Renal pelvis (tissue), 4 donors: Measurements from ENCODE around the gene RNF13. TPM values are rescaled to one million over a fixed set of nuclear protein-coding genes. Genes with fewer than 3 reads are reported as not detected.
"Not testable (repeated sequence)": the region's sequence is repeated elsewhere in the genome, so short reads cannot be mapped to it uniquely, and the experiment has no call there.

ENCODE experiments used
- DNase-seq: peaks from one replicate; pipeline ENCODE4 v3.0.0-alpha.2; 2013
- polyA plus RNA-seq, 3 donors: library from polyadenylated mRNA; unstranded; fragments of 120-200 nt; gene quantifications; one replicate each; pipeline ENCODE4 v1.2.1, GENCODE V29; 2013; ENCODE audit not compliant: insufficient read length in 3 of 3

Gene RNF13
- polyA plus RNA-seq, 3 donors = 79.1 to 91.5 (median 80.4) TPM

GRCh38 chr3:149790698-149791097, 22.3 kb upstream of the RNF13 start:
- DNase-seq = no peak

DNA sequence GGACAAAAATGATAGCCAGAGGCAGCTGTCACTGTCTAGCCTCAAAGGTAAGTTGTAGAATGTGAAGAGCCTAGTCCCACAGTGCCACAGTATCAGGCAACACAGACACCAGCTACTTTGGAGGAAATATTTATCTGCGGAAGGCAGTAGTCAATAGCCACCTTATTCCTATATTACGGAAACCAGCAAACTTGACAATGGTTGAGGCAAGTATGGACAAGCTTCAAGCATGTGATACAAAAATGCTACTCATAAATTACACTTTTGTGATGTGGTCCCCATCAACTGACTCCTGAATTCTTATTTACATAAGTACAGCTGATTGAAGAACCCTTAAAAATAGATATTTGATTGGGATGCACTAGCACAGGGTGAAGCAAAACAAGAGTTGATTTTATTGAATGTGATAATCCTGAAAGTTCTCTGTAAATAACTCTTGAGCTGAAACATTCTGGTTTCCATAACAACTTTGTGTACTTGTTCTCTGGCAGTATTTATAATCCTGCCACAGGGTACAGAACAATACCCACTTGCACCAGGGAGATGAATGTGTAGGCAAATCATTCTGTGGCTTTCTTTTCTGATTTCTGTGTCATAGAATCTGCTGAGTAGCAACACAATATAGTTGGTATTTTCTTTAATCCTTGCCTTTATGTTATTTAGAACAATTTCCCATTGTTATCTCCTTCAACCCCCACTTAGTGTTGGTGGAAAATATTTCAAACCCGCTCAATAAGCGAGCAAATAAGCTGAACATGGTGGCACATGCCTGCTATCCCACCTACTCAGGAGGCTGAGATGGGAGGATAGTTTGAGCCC, 20.4 kb upstream of the RNF13 start, which contains the start of gene ANKUB1:
ANKUB1 (minus strand) TSS at position 103 of the 819 bp plus-strand sequence. CDS start 188 bp downstream, outside the sequence.
- DNase-seq = no peak

GRCh38 chr3:149796026-149796425, 17.0 kb upstream of the RNF13 start:
- DNase-seq = no peak

GRCh38 chr3:149800693-149801092, 12.3 kb upstream of the RNF13 start:
- no peak for DNase-seq

DNA sequence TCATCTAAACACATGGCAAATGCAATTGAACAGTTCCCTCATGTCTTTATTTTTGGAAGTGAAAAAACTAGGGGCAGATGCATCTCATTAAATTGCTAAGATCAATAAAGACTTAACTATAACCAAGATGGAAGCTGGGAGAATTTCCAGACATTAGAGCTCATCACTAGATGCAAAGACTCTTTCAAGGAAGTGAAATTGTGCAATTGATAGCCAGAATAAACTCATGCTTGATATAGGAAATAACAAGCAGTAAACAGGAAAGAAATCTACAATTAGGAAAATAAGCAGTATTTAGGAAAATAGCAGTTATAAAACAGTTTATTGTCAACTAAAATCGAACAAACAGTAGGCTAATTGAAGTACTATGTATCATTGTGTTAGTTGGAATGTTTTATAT, 11.8 kb upstream of the RNF13 start:
- DNase-seq = no peak

DNA sequence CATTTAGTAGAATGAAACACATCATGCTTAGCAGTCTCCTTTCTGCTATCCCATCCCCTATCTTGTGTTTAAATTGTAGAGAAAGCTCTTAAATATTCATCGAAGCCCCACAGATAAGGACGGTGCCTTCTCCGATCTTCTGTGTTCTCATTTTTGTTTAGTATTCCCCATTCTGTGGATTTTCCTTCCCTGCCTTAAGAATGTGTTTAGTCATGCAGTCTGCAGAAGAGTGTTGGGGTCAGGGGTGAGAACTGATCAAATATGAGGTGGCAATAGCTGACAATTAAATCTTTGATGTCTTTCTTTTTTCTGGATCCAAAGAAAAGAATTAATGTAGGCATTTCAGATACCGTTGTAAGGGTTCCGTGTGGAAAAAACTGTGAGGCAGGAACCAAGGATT, 11.4 kb upstream of the RNF13 start:
- DNase-seq = no peak

GRCh38 chr3:149806171-149806778, 6.7 kb upstream of the RNF13 start:
- DNase-seq = no peak

DNA sequence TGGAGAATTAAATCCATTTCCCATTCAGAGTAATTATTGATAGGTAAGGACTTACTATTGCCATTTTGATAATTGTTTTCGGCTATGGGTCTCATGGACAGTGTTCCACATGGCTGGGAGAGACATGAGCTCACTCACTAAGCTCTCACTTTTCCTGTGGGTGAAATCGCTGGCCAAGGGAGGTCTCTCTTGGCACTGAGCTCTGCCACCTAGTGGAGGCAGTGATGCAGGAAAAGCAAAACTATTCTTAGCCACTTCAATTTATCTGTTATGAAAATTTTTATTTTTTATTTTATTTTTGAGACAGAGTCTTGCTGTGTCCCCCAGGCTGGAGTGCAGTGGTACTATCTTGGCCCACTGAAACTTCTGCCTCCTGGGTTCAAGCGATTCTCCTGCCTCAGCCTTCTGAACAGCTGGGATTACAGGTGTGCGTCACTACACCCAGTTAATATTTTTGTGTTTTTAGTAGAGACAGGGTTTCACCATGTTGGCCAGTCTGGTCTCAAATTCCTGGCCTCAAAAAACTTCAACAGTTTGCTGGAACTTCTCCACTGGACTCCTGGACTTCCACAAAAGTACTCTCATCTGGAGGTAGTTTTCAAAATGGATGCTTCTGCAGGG, 4.7 kb upstream of the RNF13 start:
- DNase-seq = peak; percentile 61

DNA sequence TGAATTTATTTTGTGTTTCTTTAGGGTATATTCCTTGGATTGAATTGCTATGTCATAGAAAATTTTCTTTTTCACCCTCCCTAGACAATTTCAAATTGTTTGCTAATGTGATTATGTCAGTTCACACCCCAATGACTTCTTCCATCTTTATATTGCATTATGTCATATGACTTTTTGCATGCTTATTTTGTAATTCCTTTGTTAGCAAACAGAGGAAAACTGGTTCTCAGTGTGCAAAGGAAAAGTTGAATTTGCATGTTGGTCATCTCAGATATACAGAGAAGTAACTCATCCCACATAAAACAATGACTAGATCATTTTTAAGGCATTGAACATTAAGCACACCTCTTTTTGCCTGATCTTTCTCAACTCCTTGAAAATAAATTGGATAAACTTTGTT, 3.3 kb upstream of the RNF13 start:
- no peak for DNase-seq

DNA sequence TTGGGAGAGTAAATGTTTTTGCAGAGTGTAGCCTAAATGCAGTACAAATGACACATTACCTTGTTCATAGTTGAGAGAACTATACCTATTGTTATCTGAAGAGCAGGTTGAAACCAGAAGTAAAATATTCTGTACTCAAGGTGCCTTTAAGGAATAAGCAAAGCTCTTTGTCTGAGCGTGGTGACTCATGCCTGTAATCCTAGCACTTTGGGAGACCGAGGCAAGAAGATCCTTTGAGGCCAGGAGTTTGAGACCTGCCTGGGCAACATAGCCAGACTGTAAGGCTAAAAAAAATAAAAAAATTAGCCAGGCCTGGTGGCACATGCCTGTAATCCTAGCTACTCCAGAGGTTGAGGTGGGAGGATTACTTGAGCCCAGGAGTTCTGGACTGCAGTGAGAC, 2.2 kb upstream of the RNF13 start:
- no peak for DNase-seq

DNA sequence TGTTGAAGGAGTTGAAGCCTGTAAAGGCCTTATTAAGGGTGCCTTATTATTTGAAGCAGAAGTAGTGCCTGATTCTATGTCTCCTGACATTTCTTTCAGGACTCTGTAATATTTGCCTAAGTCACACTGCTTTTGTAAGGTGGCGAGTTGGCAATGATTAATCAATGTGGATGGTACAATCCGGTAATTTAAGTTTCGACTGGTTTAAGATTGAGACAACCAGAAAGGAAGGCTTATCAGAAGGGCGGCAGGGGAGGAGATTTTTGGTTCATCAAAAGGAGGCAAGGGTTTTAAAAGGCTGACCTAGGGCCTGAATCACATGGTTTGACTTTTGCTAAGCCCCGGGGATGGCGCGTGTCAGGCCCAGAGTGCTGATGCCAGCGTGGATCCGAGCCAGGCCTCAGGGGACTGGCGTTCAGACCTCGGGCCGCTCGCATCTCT, 830 bp upstream of the RNF13 start:
- peak; percentile 8 for DNase-seq

DNA sequence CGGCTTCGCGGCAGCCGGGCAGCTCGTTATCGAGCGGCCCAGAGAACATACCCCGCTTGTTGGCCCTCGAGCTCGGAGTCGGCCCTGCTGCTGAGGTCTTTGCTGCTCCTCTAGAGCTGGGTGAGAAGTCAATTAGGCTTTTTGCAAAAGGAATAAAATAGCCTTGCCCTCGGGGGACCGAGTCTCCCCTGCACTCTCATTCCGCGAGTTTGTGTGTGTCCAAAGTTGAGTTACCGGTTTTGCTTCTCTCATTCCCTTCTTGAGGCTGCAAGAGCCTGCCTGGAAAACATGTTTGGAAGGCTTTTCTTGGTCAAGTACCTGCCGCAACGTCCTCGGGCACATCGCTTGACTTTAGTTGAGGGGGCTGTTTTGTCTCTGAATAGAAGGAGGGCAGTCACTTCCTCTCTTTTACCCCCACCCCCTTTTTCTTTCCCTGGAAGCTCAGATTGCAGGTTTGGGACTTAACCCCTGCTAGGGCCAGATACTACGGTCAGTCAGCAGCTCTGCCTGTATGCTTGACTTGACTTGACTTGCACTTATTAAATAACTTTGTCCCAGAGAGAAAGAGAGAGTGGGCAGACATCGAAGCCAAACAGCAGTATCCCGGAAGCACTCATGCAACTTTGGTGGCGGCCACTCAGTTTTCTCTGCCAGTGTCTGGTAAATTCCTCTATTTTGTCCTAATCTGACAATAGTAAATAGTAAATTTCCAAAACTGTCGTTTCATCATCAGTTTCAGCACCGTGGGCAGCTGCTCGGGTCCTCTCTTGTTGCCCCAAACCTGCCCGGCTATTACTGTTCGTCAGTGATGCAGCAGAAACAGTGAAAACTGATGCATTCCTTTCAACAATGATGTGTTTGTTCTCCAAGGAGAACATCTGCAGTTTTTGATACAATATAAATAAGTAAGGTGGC, 609 bp downstream of the RNF13 start:
- peak; percentile 57 for DNase-seq

- no peak for DNase-seq
These were observed 2.3 kb downstream of the RNF13 start for GRCh38 chr3:149815321-149815720.

DNA sequence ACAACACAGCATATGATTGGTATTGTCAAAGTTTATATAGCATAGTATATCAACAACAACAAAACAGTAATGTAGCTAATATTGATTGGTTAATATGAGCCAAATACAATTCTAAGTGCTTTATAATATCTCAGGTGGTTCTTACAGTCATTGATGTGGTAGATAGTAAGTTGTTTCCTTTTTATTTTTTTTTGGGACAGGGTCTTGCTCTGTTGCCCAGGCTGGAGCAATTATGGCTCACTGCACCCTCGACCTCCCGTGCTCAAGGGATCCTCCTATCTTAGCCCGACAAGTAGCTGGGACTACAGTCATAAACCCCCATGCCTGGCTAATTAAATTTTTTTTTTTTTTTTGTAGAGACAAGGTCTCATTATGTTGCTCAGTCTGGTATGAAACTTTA, 2.7 kb downstream of the RNF13 start:
- DNase-seq = no peak

DNA sequence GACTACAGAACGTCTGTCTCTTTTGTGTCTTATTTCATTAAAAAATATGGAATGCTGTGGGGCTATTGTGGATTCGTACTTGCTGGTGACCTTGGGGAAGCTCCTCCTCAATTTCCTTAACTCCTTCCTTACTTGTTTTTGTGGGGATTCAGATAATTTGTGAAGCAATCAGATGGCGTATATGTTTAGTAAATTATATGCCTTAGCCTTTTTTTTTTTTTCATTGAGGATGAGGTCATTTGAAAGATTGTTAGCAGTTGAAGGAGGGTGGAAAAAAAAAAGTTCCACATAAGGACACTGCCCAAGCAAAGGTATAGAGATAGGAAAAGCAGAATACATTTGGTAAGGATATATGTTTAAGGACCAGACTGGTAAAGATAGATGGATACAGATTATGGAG, 3.3 kb downstream of the RNF13 start:
- DNase-seq = no peak

DNA sequence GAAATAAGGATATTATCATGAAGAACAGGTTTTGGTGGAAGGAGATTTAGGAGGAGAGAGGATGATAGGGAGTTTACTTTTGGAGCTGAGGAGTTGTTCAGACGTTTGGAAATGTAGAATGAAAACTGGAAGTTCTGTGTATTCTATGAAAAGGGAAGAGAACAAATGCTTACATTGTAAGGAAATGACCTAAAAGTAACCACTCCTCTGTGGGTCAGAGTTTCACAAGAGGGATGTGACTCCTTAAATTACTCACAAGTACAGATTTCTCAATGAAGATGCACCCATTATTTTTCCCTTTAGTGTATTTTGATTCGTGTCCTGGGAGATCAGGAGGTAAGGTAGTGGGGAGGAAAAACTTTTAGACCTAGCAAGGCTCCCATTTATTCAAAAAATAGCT, 4.0 kb downstream of the RNF13 start:
- no peak for DNase-seq

- no peak for DNase-seq
These were observed 6.4 kb downstream of the RNF13 start for GRCh38 chr3:149819432-149819831.

DNA sequence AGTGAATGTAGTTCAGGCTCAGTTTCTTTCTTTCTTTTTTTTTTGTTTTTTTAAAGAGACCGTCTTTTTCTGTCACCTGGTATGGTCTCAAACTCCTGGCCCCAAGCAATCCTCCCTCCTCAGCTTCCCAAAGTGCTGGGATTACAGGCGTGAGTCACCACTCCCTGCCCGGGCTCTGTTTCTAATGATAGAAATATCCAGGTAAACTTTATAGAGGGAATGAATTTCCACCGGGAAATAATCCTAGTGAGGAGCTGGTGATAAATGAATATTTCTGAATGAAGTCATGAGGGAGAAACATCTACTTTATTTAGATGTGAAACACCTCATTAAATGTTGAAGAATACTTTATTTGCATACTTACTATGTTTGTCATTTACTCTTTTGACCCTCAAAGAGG, 7.2 kb downstream of the RNF13 start:
- no peak for DNase-seq

DNA sequence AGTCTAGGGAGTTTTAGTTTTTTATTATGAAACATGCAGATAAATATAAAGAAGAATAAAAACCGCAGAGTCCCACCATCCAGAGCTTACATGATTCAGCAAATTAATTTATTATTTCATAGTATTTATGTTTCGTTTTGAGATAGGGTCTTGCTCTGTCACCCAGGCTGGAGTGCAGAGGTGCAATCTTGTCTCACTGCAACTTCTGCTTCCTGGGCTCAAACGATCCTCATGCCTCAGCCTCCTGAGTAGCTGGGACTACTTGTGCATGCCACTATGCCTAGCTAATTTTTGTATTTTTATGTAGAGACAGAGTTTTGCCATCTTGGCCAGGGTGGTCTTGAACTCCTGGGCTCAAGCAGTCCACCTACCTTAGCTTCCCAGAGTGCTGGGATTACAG, 13.6 kb downstream of the RNF13 start:
- DNase-seq = no peak

DNA sequence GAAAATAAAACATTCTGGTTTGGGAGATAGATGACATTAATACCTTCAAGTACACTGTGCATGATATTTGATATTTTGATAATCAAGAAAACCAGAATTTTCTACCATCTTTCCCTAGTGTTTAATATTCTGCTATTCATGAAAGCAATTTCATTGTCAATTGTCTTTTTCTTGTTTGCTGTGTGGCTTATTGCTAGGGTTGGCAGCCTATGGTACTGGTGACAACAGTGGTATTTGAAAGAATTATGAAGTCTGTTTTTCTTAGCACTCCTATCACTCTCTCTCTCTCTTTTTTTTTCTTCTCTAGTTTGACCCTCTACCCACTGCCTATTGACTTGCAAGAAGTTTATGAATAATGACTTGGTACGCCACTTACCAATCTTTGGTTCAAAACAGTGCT, 15.4 kb downstream of the RNF13 start:
- no peak for DNase-seq

DNA sequence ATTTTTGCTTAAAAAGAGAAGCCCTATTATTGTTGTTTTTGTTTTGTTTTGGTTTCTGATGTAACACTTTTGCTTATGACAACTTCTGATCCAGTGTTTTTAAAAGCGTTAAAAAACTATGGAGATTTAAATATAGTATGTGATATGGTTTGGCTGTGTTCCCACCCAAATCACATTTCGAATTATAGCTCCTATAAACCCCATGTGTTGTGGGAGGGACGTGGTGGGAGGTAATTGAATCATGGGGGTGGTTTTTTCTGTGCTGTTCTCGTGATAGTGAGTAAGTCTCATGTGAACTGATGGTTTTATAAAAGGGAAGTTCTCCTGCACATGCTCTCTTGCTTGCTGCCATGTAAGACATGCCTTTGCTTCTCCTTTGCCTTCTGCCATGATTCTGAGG, 16.6 kb downstream of the RNF13 start:
- DNase-seq = not testable (repeated sequence)

GRCh38 chr3:149830902-149831301, 17.9 kb downstream of the RNF13 start:
- DNase-seq = no peak
